Mesothelial cell of epicardium (in vitro differentiated cells): ENCODE data around the gene PKD2. TPM values are rescaled to one million over a fixed set of nuclear protein-coding genes. Genes with fewer than 3 reads are reported as not detected.

Experiments used
- DNase-seq, 2 experiments: peaks; one replicate each; pipeline ENCODE4 v3.0.0; 2021; ENCODE audit warnings: low spot score in 2 of 2; ENCODE audit not compliant: unreplicated experiment in 2 of 2
- H3K27ac Mint-ChIP-seq: 2 replicates; pipeline ENCODE4 v1.8.0; 2021; ENCODE audit warnings: mixed read lengths
- H3K27me3 Mint-ChIP-seq: 2 replicates; pipeline ENCODE4 v1.8.0; 2021; ENCODE audit warnings: low read depth, mixed read lengths
- H3K36me3 Mint-ChIP-seq: 2 replicates; pipeline ENCODE4 v1.8.0; 2021; ENCODE audit warnings: mixed read lengths
- H3K4me1 Mint-ChIP-seq: 2 replicates; pipeline ENCODE4 v1.8.0; 2021; ENCODE audit warnings: mixed read lengths
- H3K4me3 Mint-ChIP-seq: 2 replicates; pipeline ENCODE4 v1.8.0; 2021; ENCODE audit warnings: mild to moderate bottlenecking, moderate library complexity, mixed read lengths
- H3K9me3 Mint-ChIP-seq: 2 replicates; pipeline ENCODE4 v1.8.0; 2021; ENCODE audit warnings: mixed read lengths
- total RNA-seq: library from RNA; stranded (reverse); gene quantifications from 3 replicates; pipeline ENCODE4 v1.2.1, GENCODE V29; 2021
- TF ChIP-seq, protein P1 (sequence below): fragments of 200-600 bp; sonication (generic); IDR thresholded peaks from one replicate; pipeline ENCODE4 v1.5.0; 2021; ENCODE audit warnings: antibody characterized with exemption; ENCODE audit not compliant: unreplicated experiment

The PKD2 gene
- total RNA-seq, 1 donor from 2014 or later = 65.7 TPM

- no peaks in the 10 kb centered on the region for H3K27me3 Mint-ChIP-seq
- no peaks in the 10 kb centered on the region for H3K4me1 Mint-ChIP-seq
- peaks cover 14% of the 10 kb centered on the region for H3K9me3 Mint-ChIP-seq
- H3K27ac Mint-ChIP-seq = no peak overlapping the region
- H3K36me3 Mint-ChIP-seq = peaks cover 48% of the 10 kb centered on the region
- no peak for DNase-seq
- no peak overlapping the region for H3K4me3 Mint-ChIP-seq
- TF ChIP-seq, protein P1, sequence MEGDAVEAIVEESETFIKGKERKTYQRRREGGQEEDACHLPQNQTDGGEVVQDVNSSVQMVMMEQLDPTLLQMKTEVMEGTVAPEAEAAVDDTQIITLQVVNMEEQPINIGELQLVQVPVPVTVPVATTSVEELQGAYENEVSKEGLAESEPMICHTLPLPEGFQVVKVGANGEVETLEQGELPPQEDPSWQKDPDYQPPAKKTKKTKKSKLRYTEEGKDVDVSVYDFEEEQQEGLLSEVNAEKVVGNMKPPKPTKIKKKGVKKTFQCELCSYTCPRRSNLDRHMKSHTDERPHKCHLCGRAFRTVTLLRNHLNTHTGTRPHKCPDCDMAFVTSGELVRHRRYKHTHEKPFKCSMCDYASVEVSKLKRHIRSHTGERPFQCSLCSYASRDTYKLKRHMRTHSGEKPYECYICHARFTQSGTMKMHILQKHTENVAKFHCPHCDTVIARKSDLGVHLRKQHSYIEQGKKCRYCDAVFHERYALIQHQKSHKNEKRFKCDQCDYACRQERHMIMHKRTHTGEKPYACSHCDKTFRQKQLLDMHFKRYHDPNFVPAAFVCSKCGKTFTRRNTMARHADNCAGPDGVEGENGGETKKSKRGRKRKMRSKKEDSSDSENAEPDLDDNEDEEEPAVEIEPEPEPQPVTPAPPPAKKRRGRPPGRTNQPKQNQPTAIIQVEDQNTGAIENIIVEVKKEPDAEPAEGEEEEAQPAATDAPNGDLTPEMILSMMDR = no peak
These were observed 67.9 kb downstream of the PKD2 start for GRCh38 chr4:88075336-88075735.

- Mint-ChIP-seq H3K4me3 (no peak overlapping the region), H3K4me1 (no peaks in the 10 kb centered on the region), H3K36me3 (peaks cover 28% of the 10 kb centered on the region), H3K27me3 (no peaks in the 10 kb centered on the region), H3K27ac (no peak overlapping the region), H3K9me3 (no peaks in the 10 kb centered on the region)
- DNase-seq = no peak
- TF ChIP-seq, protein P1 = no peak
These were observed 70.6 kb downstream of the PKD2 start for GRCh38 chr4:88077911-88078524.

GRCh38 chr4:88078579-88078978 is 71.1 kb downstream of the PKD2 start:
- Mint-ChIP-seq H3K9me3 (no peaks in the 10 kb centered on the region), H3K4me1 (no peaks in the 10 kb centered on the region), H3K27ac (no peak overlapping the region), H3K36me3 (peaks cover 28% of the 10 kb centered on the region), H3K4me3 (no peak overlapping the region), H3K27me3 (no peaks in the 10 kb centered on the region)
- TF ChIP-seq, protein P1 = no peak
- DNase-seq = no peak

- Mint-ChIP-seq H3K27me3 (no peaks in the 10 kb centered on the region), H3K36me3 (peaks cover 14% of the 10 kb centered on the region), H3K4me3 (no peak overlapping the region), H3K4me1 (no peaks in the 10 kb centered on the region), H3K27ac (no peak overlapping the region), H3K9me3 (no peaks in the 10 kb centered on the region)
- TF ChIP-seq, protein P1 = no peak
- no peak for DNase-seq
These were observed 73.2 kb downstream of the PKD2 start for GRCh38 chr4:88080626-88081025.

GRCh38 chr4:88087004-88087403 is 79.6 kb downstream of the PKD2 start:
- Mint-ChIP-seq H3K36me3 (no peaks in the 10 kb centered on the region), H3K4me3 (no peak overlapping the region), H3K9me3 (peaks cover 6% of the 10 kb centered on the region), H3K27ac (no peak overlapping the region), H3K27me3 (no peaks in the 10 kb centered on the region), H3K4me1 (peaks cover 7% of the 10 kb centered on the region)
- TF ChIP-seq, protein P1 = no peak
- DNase-seq = no peak

DNA sequence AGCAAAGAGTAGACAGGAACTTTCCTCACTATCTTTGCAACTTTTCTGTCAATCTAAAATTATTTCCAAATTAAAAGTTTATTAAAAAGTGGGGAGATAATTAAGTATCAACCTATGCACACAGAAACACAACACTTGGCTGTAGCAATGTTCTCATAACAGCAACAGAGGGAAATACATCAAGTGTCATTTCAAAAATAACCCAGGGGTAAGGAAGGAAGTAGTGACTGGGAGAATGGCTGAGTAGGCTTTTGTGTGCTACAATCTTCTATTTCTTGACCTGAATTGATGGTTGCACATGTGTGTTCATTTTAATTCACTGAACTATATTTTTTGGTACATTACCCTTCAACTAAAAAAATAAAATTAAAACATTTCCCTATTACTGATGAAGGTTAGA is 83.5 kb downstream of the PKD2 start:
- Mint-ChIP-seq H3K36me3 (no peaks in the 10 kb centered on the region), H3K27me3 (no peaks in the 10 kb centered on the region), H3K4me3 (no peak overlapping the region), H3K9me3 (peaks cover 6% of the 10 kb centered on the region), H3K27ac (no peak overlapping the region), H3K4me1 (peaks cover 7% of the 10 kb centered on the region)
- TF ChIP-seq, protein P1 = no peak
- no peak for DNase-seq
